Endothelial cell of umbilical vein (primary cell): Measurements from ENCODE around the gene THSD7B. TPM values are rescaled to one million over a fixed set of nuclear protein-coding genes. Genes with fewer than 3 reads are reported as not detected.

ENCODE experiments used
- BruUV-seq: library from RNA; stranded (reverse); fragments of 400-500 nt; replicated peaks from 2 replicates; lab custom pipeline; 2021; lab: Mats Ljungman, UMichigan
- CTCF ChIA-PET: fragments of 300-600, 350-600 bp; sonication (Branson Sonifier 250); formaldehyde crosslinking; loops from one replicate; lab custom pipeline; 2021; ENCODE audit warnings: antibody characterized with exemption, inconsistent platforms; lab: Charles Lee
- POLR2A ChIA-PET: fragments of 300-600, 350-600 bp; sonication (Branson Sonifier 250); formaldehyde crosslinking; loops from one replicate; lab custom pipeline; 2021; ENCODE audit warnings: antibody characterized with exemption, inconsistent platforms; lab: Charles Lee
- DNase-seq: peaks from one replicate; pipeline ENCODE4 v3.0.0-alpha.2; 2011; ENCODE audit warnings: low read depth, low spot score
- FAIRE-seq: peaks from 2 replicates; lab custom pipeline; 2011; peaks lifted over from hg19 to GRCh38; lab: Jason Lieb, UNC
- H2AFZ ChIP-seq: 2 replicates; pipeline ENCODE4 v1.6.0; 2012; ENCODE audit warnings: low read depth, low read length, control low read depth, inconsistent platforms
- H3K27ac ChIP-seq: 2 replicates; pipeline ENCODE4 v1.5.1; 2011; ENCODE audit warnings: low read depth, mild to moderate bottlenecking, control low read depth, low read length, moderate library complexity; ENCODE audit not compliant: insufficient read depth
- H3K27me3 ChIP-seq, 2 experiments: 2 replicates each; pipeline versions ENCODE4 v1.6.0 to v1.6.1; 2011; ENCODE audit warnings: low read length in 2 of 2, mixed read lengths in 1 of 2; ENCODE audit not compliant: control insufficient read depth in 2 of 2, insufficient read depth in 2 of 2
- H3K36me3 ChIP-seq, 2 experiments: 2 replicates in 1 of 2; 3 replicates in 1 of 2; pipeline ENCODE4 v1.5.1; 2011; ENCODE audit warnings: low read length in 2 of 2, mild to moderate bottlenecking in 1 of 2, moderate library complexity in 1 of 2; ENCODE audit not compliant: control insufficient read depth in 2 of 2, insufficient read depth in 2 of 2; ENCODE audit errors: extremely low read depth in 1 of 2
- H3K4me1 ChIP-seq: 3 replicates; pipeline ENCODE4 v1.5.1; 2011; ENCODE audit warnings: mild to moderate bottlenecking, low read length; ENCODE audit not compliant: control insufficient read depth, insufficient read depth; ENCODE audit errors: extremely low read depth
- H3K4me2 ChIP-seq: 2 replicates; pipeline ENCODE4 v1.6.1; 2011; ENCODE audit warnings: low read length, control low read depth, mixed read lengths; ENCODE audit not compliant: insufficient read depth
- H3K4me3 ChIP-seq, 3 experiments: fragments of 200-600 bp in 1 of 3; sonication (generic), shearing (Covaris generic) in 1 of 3; replicated peaks in 1 of 3; 2 replicates each; pipeline ENCODE4 v1.5.1; 2011 to 2016; ENCODE audit warnings: control low read depth in 3 of 3, low read length in 3 of 3, mild to moderate bottlenecking in 2 of 3, inconsistent platforms in 1 of 3, low read depth in 1 of 3, moderate library complexity in 1 of 3; ENCODE audit not compliant: insufficient read depth in 1 of 3
- H3K79me2 ChIP-seq: 2 replicates; pipeline ENCODE4 v1.6.0; 2012; ENCODE audit warnings: low read length, inconsistent platforms; ENCODE audit not compliant: control insufficient read depth, insufficient read depth
- H3K9ac ChIP-seq: replicated peaks from 2 replicates; pipeline ENCODE3; 2011; ENCODE audit warnings: low read length, control low read depth; ENCODE audit not compliant: insufficient read depth; ENCODE audit errors: extremely low read depth
- H3K9me1 ChIP-seq: replicated peaks from 3 replicates; pipeline ENCODE4 v1.6.0; 2011; ENCODE audit warnings: mild to moderate bottlenecking, low read length; ENCODE audit not compliant: control insufficient read depth, insufficient read depth; ENCODE audit errors: extremely low read depth
- H3K9me3 ChIP-seq: replicated peaks from 2 replicates; pipeline ENCODE4 v1.5.1; 2012; ENCODE audit warnings: low read length, inconsistent platforms; ENCODE audit not compliant: control insufficient read depth, insufficient read depth
- H4K20me1 ChIP-seq: replicated peaks from 2 replicates; pipeline ENCODE3; 2011; ENCODE audit warnings: mild to moderate bottlenecking, low read length; ENCODE audit not compliant: control insufficient read depth, insufficient read depth; ENCODE audit errors: extremely low read depth
- GATA2 ChIP-seq: IDR thresholded peaks from 2 replicates; pipeline ENCODE4 v1.7.0; 2011; ENCODE audit warnings: low read depth, mild to moderate bottlenecking, moderate library complexity, mixed read lengths, low read length; ENCODE audit not compliant: insufficient read length, insufficient read depth
- JUN ChIP-seq: IDR thresholded peaks from 2 replicates; pipeline ENCODE4 v1.6.1; 2011; ENCODE audit warnings: borderline replicate concordance, low read depth; ENCODE audit not compliant: insufficient read length, insufficient read depth
- MYC ChIP-seq: IDR thresholded peaks from one replicate; pipeline ENCODE4 v1.6.1; 2011; ENCODE audit warnings: mild to moderate bottlenecking, low read depth, low read length
- POLR2AphosphoS5 ChIP-seq: IDR thresholded peaks from 2 replicates; pipeline ENCODE4 v1.6.1; 2012; ENCODE audit warnings: low read depth, mild to moderate bottlenecking, control low read depth, low read length, moderate library complexity; ENCODE audit not compliant: insufficient read depth
- dilution Hi-C: fragments of 300-500 bp; cut with MboI; formaldehyde crosslinking; loops from one replicate; pipeline ENCODE4 v1.15.0; 2019; ENCODE audit warnings: low sequenced_read_pairs; ENCODE audit not compliant: extremely low pct_ligation_motif_present
- intact Hi-C: fragments of 100-400 bp; cut with micrococcal nuclease; formaldehyde crosslinking; loops from one replicate; pipeline ENCODE4 v1.10.0; 2022
- polyA plus RNA-seq, 4 experiments: library from polyadenylated mRNA; depleted of rRNA in 3 of 4; stranded (reverse) in 3 of 4; unstranded in 1 of 4; fragments of >200 nt; gene quantifications; 2 replicates each; pipeline versions ENCODE4 v1.2.1 to v1.2.3, GENCODE V29; 2011 to 2012; ENCODE audit warnings: missing spikeins in 1 of 4
- total RNA-seq: library from RNA; stranded (reverse); gene quantifications from 2 replicates; pipeline ENCODE4 v1.2.3, GENCODE V29; 2021
- TF ChIP-seq, protein P1 (sequence below), 2 donors: IDR thresholded peaks; 1 replicate in 1 of 2; 2 replicates in 1 of 2; pipeline ENCODE4 v1.5.1; 2011; ENCODE audit warnings: low read length in 2 of 2, mild to moderate bottlenecking in 2 of 2, moderate library complexity in 2 of 2, control low read depth in 1 of 2, inconsistent platforms in 1 of 2, low read depth in 1 of 2; ENCODE audit not compliant: insufficient read depth in 1 of 2; ENCODE audit errors: extremely low read depth in 1 of 2

The THSD7B gene
- total and polyA plus RNA-seq, 2 donors (not counting 3 experiments of a cell fraction or from before 2014, with no cell fraction given): 0.04 TPM; not detected in 1

DNA sequence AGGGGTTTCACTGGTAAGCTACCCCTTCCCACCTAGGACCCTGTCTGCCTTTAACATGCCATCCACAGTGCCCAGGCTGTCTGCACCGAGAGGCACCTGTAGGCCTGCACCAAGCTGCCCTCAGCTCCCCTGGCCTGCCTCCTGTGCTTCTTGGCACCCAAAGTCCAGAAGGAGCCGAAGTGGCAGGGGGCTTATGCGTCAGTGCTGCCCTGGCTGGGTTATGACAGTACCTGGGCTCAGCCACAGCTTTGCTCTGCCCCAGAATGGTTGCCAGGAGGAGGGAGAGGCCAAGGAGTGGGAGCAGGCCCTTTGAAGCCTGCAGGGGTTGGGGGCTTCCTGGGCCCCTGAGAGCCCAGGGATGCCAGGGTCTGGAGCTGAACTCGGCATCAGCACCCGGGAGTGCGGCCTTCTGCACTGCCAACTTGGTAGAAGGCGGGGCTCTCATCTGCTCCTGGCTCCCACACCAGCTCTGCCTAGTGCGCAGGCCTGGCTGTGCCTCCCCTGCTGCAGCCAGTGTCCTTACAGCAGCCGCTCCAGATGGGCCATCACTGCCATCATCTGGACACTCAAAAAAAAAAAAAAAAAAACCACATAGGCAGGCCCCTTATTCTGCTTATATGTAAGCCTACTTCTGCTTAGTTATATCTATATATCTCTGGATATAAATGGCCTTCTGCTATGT is 155.4 kb downstream of the THSD7B start:
- FAIRE-seq (no peak), DNase-seq (no peak)
- intact Hi-C loops (loop anchor here (1.0 kb wide), 1 partner anchor 46 kb away; no protein-coding TSS in a partner anchor), dilution Hi-C loops (no loop called here)
- ChIA-PET POLR2A (no interaction called here), CTCF (no interaction called here)
- Histone ChIP-seq H4K20me1 (no peaks in the 10 kb centered on the region), H3K4me2 (no peak overlapping the region), H3K4me1 (no peaks in the 10 kb centered on the region), H3K79me2 (no peaks in the 10 kb centered on the region), H3K27ac (no peak overlapping the region), H3K27me3 (no peaks in the 10 kb centered on the region), H3K9ac (no peak overlapping the region), H3K36me3 (no peaks in the 10 kb centered on the region), H3K9me1 (no peaks in the 10 kb centered on the region), H3K4me3 (no peak overlapping the region), H2AFZ (no peak overlapping the region), H3K9me3 (no peaks in the 10 kb centered on the region)
- BruUV-seq: no TSS peak
- no peak for TF ChIP-seq POLR2AphosphoS5
- TF ChIP-seq GATA2: no peak
- no peak for TF ChIP-seq MYC
- TF ChIP-seq, protein P1, sequence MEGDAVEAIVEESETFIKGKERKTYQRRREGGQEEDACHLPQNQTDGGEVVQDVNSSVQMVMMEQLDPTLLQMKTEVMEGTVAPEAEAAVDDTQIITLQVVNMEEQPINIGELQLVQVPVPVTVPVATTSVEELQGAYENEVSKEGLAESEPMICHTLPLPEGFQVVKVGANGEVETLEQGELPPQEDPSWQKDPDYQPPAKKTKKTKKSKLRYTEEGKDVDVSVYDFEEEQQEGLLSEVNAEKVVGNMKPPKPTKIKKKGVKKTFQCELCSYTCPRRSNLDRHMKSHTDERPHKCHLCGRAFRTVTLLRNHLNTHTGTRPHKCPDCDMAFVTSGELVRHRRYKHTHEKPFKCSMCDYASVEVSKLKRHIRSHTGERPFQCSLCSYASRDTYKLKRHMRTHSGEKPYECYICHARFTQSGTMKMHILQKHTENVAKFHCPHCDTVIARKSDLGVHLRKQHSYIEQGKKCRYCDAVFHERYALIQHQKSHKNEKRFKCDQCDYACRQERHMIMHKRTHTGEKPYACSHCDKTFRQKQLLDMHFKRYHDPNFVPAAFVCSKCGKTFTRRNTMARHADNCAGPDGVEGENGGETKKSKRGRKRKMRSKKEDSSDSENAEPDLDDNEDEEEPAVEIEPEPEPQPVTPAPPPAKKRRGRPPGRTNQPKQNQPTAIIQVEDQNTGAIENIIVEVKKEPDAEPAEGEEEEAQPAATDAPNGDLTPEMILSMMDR (IDR thresholded peaks at IDR 0.05; ENCODE audit: extremely low read depth in 1 of 2, insufficient read depth in 1 of 2, low read depth in 1 of 2, low read length in 2 of 2): no peak
- TF ChIP-seq JUN: no peak
